ENCODE data around the gene CLCNKA. TPM values are rescaled to one million over a fixed set of nuclear protein-coding genes. Genes with fewer than 3 reads are reported as not detected.

Gene CLCNKA
- total and polyA plus RNA-seq, 4 donors, result not detected

- Histone ChIP-seq H3K4me1 (ENCODE audit: control insufficient read depth in 4 of 4, insufficient read depth in 4 of 4, low read length in 3 of 4) (no peaks in the 10 kb centered on the region), H3K4me3 (ENCODE audit: low read depth in 1 of 3, low read length in 3 of 3) (no peak overlapping the region), H3K27me3 (ENCODE audit: control insufficient read depth in 4 of 4, insufficient read depth in 4 of 4, low read length in 3 of 4) (no peaks in the 10 kb centered on the region), H3K36me3 (ENCODE audit: control insufficient read depth in 4 of 4, insufficient read depth in 3 of 4, low read depth in 1 of 4, low read length in 3 of 4) (no peaks in the 10 kb centered on the region), H3K27ac (ENCODE audit: low read depth in 1 of 2, low read length in 2 of 2) (no peak overlapping the region), H3K9ac (ENCODE audit: low read depth in 1 of 2, low read length in 2 of 2) (no peak overlapping the region), H3K9me3 (ENCODE audit: control insufficient read depth in 4 of 4, low read length in 3 of 4) (no peaks in the 10 kb centered on the region)
- TF ChIP-seq FOXA1 (IDR thresholded peaks at IDR 0.05) (no peak), RAD21 (IDR thresholded peaks at IDR 0.05) (peak; percentile 85 to 95), MAX (IDR thresholded peaks at IDR 0.05) (no peak), CTCF (IDR thresholded peaks at IDR 0.05; ENCODE audit: low read depth, low read length, missing input control) (peak; percentile 80)
- WGBS, result 62% methylated on average over 11 of the region's 11 CpGs
- peak; percentile 63 for DNase-seq (ENCODE audit: low spot score)
Measured at GRCh38 chr1:15994590-15995351, 27.1 kb upstream of the CLCNKA start.

GRCh38 chr1:15997076-15997585 lies 24.7 kb upstream of the CLCNKA start:
- H3K4me1 ChIP-seq (ENCODE audit: control insufficient read depth in 4 of 4, insufficient read depth in 4 of 4, low read length in 3 of 4), result no peaks in the 10 kb centered on the region
- no peak for DNase-seq (ENCODE audit: low spot score)
- no peak overlapping the region for H3K4me3 ChIP-seq (ENCODE audit: low read depth in 1 of 3, low read length in 3 of 3)
- no peak overlapping the region for H3K9ac ChIP-seq (ENCODE audit: low read depth in 1 of 2, low read length in 2 of 2)
- H3K9me3 ChIP-seq (ENCODE audit: control insufficient read depth in 4 of 4, low read length in 3 of 4), result no peaks in the 10 kb centered on the region
- TF ChIP-seq NR2F2 (IDR thresholded peaks at IDR 0.05) (no peak), REST (IDR thresholded peaks at IDR 0.05) (no peak), FOXA2 (IDR thresholded peaks at IDR 0.05) (no peak), CTCF (IDR thresholded peaks at IDR 0.05; ENCODE audit: low read depth, low read length, missing input control) (no peak), HNF4G (IDR thresholded peaks at IDR 0.05) (no peak), RAD21 (IDR thresholded peaks at IDR 0.05) (no peak), HNF4A (conservative IDR thresholded peaks at IDR 0.05) (no peak), JUND (IDR thresholded peaks at IDR 0.05) (no peak), ATF3 (IDR thresholded peaks at IDR 0.05) (no peak), RXRA (IDR thresholded peaks at IDR 0.05) (no peak)
- H3K27me3 ChIP-seq (ENCODE audit: control insufficient read depth in 4 of 4, insufficient read depth in 4 of 4, low read length in 3 of 4), result no peaks in the 10 kb centered on the region
- WGBS, result 88% methylated on average over 9 of the region's 9 CpGs
- H3K36me3 ChIP-seq (ENCODE audit: control insufficient read depth in 4 of 4, insufficient read depth in 3 of 4, low read depth in 1 of 4, low read length in 3 of 4), result no peaks in the 10 kb centered on the region
- H3K27ac ChIP-seq (ENCODE audit: low read depth in 1 of 2, low read length in 2 of 2), result no peak overlapping the region
